GM15510 (cell line): ENCODE data around the gene DIRAS1.

Experiments
- POLR2A ChIP-seq: IDR thresholded peaks from 3 replicates; pipeline ENCODE4 v1.6.1; 2011; ENCODE audit warnings: borderline replicate concordance; ENCODE audit not compliant: insufficient read length; ENCODE audit errors: extremely low read depth

The DIRAS1 gene

DNA sequence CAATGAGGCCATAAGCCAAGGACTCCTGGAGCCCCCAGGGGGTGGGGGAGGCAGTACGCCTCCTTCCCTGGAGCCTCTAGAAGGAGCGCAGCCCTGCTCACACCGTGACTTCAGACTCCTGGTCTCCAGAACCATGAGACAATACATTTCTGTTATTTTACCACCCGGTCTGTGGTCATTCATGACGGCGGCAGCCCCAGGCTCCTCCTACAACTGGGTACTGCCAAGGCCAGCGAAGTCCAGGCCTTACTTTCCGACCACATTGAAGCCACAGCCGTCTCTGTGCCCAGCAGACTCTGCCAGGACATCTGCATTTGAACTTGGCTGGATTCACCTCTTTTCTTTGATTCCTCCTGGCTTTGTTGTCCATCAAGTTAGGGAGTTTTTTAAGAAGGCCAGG is 29.2 kb downstream of the DIRAS1 start:
- TF ChIP-seq POLR2A, result no peak

DNA sequence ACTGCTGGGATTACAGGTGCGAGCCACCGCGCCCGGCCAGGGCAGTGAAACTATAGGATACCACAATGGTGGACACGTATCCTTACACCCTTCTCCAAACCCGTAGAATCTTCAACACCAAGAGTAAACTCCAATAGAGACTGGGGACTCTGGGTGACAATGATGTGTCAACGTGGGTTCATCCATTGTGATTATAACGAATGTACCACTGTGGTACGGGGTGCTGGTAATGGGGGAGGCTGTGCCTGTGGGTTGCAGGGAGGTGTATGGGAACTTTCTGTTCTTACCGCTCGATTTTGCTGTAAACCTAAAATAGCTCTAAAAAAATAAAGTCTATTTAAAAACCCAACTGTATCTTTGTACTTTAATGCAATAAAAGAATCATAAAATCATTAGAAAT is 30.3 kb downstream of the DIRAS1 start:
- TF ChIP-seq POLR2A, result no peak

DNA sequence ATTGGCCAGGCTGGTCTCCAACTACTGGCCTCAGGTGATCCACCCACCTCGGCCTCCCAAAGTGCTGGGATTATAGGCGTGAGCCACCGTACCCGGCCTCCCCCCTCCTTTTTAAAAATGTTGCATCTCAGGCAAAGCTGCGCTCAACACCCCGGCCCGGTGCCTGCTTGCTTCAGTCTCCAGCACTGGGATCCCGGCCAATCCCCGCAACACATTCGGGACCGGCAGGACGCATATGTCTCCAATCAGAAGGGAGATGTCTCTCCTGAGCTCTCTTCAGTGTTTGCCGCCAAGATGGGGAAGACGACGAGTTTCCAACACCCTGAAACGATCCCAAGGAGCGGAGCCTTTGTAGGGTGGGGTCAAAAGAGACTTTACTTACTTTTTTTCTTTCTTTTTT is 34.8 kb downstream of the DIRAS1 start:
- TF ChIP-seq POLR2A, result no peak

DNA sequence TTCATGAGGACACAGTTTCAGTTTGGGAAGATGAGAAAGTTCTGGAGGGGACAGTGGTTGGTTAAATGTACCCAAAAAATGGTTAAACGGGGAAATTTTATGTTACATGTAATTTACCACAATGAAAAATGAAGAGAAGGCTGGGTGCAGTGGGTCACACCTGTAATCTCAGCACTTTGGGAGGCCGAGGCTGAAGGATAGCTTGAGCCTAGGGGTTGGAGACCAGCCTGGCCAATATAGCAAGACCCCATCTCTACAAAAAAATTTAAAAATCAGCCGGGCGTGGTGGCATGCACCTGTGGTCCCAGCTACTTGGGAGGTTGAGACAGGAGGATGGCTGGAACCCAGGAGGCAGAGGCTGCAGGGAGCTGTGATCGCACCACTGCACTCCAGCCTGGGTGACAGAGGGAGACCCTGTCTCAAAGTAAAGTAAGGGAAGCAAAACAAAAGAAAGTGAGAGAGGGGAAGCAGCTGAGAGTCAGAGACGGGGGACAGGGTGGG is 35.9 kb downstream of the DIRAS1 start:
- TF ChIP-seq POLR2A, result no peak

DNA sequence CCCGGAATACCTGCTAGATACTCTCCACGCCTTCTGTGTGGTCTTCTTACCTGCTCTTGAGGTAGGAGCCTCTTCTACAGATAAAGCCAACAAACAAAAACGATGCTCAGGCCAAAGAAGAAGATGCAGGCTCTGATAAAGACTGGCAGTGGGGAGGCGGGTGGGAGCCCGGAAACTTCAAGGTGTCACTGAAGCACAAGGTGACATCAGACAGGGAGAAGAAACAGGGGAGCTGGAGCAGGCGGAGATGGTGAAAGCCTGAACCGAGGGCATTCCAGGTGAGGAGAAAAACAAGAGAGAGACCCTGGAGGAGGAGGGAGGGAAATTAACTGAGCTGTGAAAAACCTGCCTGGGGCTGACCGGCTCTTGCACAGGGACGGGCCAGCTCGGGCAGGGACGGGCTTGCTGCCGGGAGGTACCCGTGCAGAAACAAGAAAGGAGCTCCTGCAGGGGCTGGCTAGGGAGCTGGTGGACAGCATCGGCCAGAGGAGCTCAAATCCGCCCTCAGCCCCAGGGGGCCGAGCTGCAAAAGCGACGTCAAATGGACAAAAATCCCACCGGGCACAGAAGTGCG is 37.7 kb downstream of the DIRAS1 start:
- TF ChIP-seq POLR2A, result no peak

DNA sequence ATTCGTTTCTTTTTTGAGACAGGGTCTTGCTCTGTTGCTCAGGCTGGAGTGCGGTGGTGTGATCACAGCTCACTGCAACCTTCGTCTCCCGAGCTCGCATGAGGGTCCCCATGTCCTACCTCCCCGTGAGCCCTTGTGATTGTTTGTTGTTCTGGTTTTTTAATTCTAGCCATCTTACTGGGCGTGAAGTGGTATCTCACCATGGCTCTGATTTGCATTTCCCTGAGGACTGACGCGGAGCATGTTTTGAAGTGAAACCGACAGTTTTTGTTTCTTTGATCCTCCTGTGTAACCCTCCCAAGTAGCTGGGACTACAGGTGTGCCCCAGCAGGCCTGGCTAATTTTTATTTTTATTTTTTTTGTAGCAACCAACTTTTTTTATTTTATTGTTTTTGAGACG is 40.4 kb downstream of the DIRAS1 start:
- no peak for TF ChIP-seq POLR2A

DNA sequence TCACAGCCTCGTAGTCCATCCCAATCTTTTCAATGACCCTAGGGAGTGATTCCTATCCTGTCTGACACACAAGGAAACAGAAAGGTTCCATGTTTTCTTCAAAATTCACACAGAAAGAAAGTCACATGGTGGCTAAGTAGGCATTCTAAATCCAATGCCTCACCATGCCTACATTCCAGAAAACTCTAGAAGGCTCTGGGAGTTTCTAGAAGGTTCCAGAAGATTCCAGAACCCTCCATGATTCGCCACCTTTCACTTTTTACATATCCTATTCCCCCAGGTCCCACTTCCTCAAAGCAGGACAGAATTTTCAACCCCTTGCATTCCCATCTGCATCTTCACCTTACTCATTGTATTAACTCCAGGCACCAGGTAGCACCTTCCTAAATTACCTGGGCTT is 41.7 kb downstream of the DIRAS1 start:
- no peak for TF ChIP-seq POLR2A

DNA sequence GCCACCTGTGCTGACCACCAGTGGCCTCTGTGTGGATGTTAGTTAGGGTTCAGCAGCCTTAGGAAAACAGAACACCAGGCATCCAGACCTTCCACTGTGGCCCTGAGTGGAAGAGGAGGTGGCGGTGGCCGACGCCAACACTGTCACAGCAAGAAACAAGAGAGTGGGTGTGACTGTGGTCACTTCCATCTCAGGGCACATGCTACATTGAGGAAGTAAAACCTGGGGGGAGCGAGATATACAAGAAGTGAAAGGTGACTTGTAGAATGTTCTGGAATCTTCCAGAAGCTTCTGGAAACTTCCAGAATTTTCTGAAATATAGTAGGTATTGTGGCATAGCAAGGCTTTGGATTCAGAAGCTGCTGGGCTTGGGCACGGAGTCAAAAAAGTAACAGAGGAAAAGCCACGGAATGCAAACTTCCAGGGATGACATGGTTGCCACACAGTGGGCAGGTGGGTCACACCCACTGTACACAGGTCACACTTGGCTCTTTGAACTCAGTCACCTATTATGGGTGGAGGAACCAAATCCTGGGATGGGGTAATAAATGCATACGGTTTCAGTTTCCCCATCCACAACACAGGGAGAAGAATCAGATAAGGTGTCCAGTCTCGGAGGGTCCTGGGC is 43.0 kb downstream of the DIRAS1 start:
- no peak for TF ChIP-seq POLR2A

DNA sequence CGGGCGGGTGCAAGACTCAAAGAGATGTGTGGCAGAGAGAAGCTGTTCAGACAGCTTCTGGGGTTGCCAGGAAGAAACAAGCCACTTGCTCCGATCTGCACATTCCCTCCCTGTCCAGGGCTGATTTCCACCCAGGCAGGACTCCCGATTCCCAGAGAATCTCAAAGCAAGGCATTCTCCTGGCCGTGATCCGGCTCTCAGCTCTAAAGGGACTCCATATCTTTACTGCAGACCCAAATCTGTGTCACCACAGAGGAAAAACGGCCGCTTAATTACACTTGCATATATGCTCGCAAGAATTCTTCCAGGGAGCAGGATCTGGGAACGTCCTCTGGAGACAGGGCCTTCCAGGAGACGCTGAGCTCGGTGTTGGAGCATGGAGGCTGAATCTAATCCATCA is 44.3 kb downstream of the DIRAS1 start:
- TF ChIP-seq POLR2A, result no peak

DNA sequence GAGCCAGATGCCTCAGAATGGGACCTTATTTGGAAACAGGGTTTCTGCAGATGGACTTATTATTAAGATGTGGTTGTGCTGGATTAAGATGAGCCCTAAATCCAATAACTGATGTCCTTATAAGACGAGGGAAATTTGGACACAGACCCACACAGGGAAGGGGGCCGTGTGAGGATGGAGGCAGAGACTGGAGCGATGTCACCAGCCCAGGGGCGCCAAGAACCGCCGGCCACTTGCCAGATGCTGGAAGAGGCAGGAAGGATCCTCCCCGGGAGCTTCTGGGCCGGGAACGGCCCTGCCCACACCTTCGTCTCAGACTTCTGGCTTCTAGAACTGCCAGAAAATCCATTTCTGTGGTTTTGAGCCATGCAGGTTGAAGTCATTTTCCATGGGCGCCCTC is 45.3 kb downstream of the DIRAS1 start:
- TF ChIP-seq POLR2A, result no peak

DNA sequence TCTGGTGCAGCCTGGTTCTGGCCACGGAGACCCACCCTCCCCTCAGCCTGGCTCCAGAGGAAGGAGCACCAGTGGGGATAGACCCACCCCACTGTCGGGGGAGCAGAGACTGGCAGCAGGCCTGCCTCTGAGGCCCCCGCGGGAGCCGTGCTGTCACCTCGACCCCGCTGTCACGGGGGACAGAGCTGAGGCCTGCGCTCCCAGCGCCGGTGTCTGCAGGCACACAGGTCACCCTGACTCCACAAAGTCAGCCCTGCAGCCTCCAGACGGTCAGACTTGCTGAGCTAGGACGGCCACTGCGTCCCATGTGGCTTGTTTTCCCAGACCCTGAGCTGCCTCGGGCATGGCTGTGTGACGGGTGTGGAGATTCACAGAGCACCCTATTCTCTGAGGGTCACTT is 51.0 kb downstream of the DIRAS1 start:
- no peak for TF ChIP-seq POLR2A

DNA sequence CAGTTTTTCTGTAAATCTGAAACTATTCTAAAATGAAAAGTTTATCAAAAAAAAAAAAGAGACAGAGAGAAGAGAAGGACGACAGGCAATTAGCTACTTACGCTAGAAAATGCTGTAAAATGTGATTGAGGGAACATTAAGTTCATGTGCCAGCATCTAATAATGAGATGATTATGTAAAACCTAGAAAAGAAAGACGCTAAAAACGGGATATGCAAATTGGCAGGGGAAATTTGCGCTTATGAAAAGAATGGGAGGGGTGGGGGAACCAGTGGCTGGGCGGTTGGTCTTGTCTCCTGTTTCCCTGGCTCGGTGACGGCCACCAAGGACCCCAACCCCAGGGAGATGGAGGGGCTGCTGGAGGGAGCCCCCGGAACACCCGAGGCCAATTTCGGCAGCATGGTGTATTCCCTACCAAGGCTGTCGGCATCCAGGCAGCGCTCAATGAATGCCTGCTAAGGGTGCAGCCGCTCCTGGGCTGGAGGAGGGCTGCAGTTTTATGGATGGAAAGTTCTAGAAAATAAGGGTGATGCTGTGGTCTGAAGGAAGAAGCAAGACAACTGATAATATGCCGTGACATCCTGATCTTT is 52.9 kb downstream of the DIRAS1 start:
- no peak for TF ChIP-seq POLR2A

DNA sequence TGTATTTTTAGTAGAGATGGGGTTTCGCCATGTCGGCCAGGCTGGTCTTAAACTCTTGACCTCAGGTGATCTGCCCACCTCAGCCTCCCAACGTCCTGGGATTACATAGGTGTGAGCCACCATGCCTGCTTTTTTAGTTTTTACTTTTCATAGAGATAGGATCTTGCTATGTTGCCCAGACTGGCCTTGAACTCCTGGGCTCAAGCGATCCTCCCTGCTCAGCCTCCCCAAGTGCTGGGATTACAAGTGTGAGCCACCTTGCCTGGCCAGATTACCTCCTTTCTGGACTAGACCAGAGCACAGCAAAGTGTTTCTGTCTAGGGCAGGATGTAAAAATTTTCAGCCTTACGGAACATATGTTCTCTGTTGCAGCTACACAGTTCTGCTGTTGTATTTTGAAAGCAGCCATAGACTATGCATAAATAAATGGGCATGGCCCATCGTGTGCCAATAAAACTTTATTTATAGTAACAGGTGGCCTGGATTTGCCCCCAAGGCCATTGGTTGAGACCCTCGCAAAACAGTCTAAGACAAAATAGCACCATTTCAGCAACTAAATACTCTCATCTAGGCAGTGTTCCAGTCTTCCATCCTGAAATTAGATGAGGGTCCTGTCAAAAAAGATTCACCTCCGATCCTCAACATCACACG is 54.7 kb downstream of the DIRAS1 start:
- TF ChIP-seq POLR2A, result no peak

DNA sequence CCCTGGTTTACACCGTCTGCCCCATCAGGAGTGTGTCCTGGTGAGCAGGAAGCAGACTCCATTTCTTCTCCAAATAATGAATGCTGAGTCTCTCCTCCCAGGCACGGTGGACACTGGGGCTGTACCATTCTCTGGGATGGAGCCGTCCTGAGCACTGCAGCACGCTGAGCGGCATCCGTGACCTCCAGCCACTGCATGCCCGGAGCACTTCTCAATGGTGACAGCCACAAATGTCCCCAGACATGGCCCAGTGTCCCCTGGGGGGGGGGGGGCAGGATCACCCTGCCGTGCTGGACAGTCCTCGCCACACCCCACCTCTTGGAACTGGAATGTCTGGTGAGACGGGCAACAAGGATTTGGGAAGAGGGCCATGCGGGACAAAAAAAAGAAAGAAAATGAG is 56.1 kb downstream of the DIRAS1 start:
- TF ChIP-seq POLR2A, result no peak
